Astrocyte (in vitro differentiated cells and primary cell): Measurements from ENCODE around the gene UBE2E2. TPM values are rescaled to one million over a fixed set of nuclear protein-coding genes. Genes with fewer than 3 reads are reported as not detected.

Experiments
- DNase-seq: peaks from one replicate; pipeline ENCODE4 v3.0.0-alpha.2; 2010; ENCODE audit warnings: low read depth
- FAIRE-seq: peaks from 2 replicates; lab custom pipeline; 2011; peaks lifted over from hg19 to GRCh38; lab: Jason Lieb, UNC
- H2AFZ ChIP-seq: 2 replicates; pipeline ENCODE4 v1.6.0; 2012; ENCODE audit warnings: low read depth, low read length, inconsistent platforms
- H3K27ac ChIP-seq: 2 replicates; pipeline ENCODE4 v1.5.1; 2011; ENCODE audit warnings: low read depth, low read length, inconsistent platforms
- H3K27me3 ChIP-seq: 2 replicates; pipeline ENCODE4 v1.6.0; 2011; ENCODE audit warnings: low read length, inconsistent platforms; ENCODE audit not compliant: insufficient read depth
- H3K36me3 ChIP-seq: 2 replicates; pipeline ENCODE4 v1.5.1; 2011; ENCODE audit warnings: low read length, inconsistent platforms; ENCODE audit not compliant: insufficient read depth
- H3K4me1 ChIP-seq: 2 replicates; pipeline ENCODE4 v1.5.1; 2011; ENCODE audit warnings: low read length, inconsistent platforms; ENCODE audit not compliant: insufficient read depth
- H3K4me2 ChIP-seq: 2 replicates; pipeline ENCODE4 v1.6.0; 2012; ENCODE audit warnings: low read length, inconsistent platforms
- H3K4me3 ChIP-seq: 2 replicates; pipeline ENCODE4 v1.5.1; 2011; ENCODE audit warnings: low read depth, mild to moderate bottlenecking, low read length, inconsistent platforms; ENCODE audit not compliant: insufficient read depth
- H3K79me2 ChIP-seq: 2 replicates; pipeline ENCODE4 v1.6.0; 2012; ENCODE audit warnings: mild to moderate bottlenecking, low read length, inconsistent platforms; ENCODE audit not compliant: insufficient read depth
- H3K9ac ChIP-seq: 2 replicates; pipeline ENCODE4 v1.6.0; 2012; ENCODE audit warnings: mild to moderate bottlenecking, low read length, inconsistent platforms
- H3K9me3 ChIP-seq: 2 replicates; pipeline ENCODE4 v1.5.1; 2012; ENCODE audit warnings: low read depth, mild to moderate bottlenecking, low read length, inconsistent platforms; ENCODE audit not compliant: insufficient read depth
- H4K20me1 ChIP-seq: 2 replicates; pipeline ENCODE4 v1.6.0; 2012; ENCODE audit warnings: low read length, inconsistent platforms; ENCODE audit not compliant: insufficient read depth
- H3K27ac Mint-ChIP-seq: one replicate; pipeline ENCODE4 v1.8.0; 2021; ENCODE audit warnings: mild to moderate bottlenecking, mixed read lengths; ENCODE audit not compliant: unreplicated experiment
- H3K27me3 Mint-ChIP-seq: one replicate; pipeline ENCODE4 v1.8.0; 2021; ENCODE audit warnings: low read depth, mixed read lengths; ENCODE audit not compliant: unreplicated experiment
- H3K36me3 Mint-ChIP-seq: one replicate; pipeline ENCODE4 v1.8.0; 2021; ENCODE audit warnings: low read depth, mixed read lengths; ENCODE audit not compliant: unreplicated experiment
- H3K4me1 Mint-ChIP-seq: one replicate; pipeline ENCODE4 v1.8.0; 2021; ENCODE audit warnings: low read depth, mixed read lengths; ENCODE audit not compliant: unreplicated experiment
- H3K4me3 Mint-ChIP-seq: one replicate; pipeline ENCODE4 v1.8.0; 2021; ENCODE audit warnings: mild to moderate bottlenecking, moderate library complexity, mixed read lengths; ENCODE audit not compliant: unreplicated experiment
- H3K9me3 Mint-ChIP-seq: one replicate; pipeline ENCODE4 v1.8.0; 2021; ENCODE audit warnings: mild to moderate bottlenecking, mixed read lengths; ENCODE audit not compliant: unreplicated experiment
- EZH2 ChIP-seq: IDR thresholded peaks from 2 replicates; pipeline ENCODE4 v1.6.1; 2012; ENCODE audit warnings: mild to moderate bottlenecking, low read length, inconsistent platforms; ENCODE audit not compliant: insufficient read depth
- total RNA-seq: library from RNA; stranded (reverse); gene quantifications from 2 replicates; pipeline ENCODE4 v1.2.1, GENCODE V29; 2021
- TF ChIP-seq, protein P1 (sequence below): IDR thresholded peaks from 2 replicates; pipeline ENCODE4 v1.5.1; 2011; ENCODE audit warnings: low read depth, mild to moderate bottlenecking, inconsistent platforms, low read length, moderate library complexity; ENCODE audit not compliant: insufficient read depth

The UBE2E2 gene
- total RNA-seq, 1 donor from 2014 or later, result 89.8 TPM

- H3K4me3 Mint-ChIP-seq, result no peak overlapping the region
- no peak for TF ChIP-seq EZH2
- TF ChIP-seq, protein P1, sequence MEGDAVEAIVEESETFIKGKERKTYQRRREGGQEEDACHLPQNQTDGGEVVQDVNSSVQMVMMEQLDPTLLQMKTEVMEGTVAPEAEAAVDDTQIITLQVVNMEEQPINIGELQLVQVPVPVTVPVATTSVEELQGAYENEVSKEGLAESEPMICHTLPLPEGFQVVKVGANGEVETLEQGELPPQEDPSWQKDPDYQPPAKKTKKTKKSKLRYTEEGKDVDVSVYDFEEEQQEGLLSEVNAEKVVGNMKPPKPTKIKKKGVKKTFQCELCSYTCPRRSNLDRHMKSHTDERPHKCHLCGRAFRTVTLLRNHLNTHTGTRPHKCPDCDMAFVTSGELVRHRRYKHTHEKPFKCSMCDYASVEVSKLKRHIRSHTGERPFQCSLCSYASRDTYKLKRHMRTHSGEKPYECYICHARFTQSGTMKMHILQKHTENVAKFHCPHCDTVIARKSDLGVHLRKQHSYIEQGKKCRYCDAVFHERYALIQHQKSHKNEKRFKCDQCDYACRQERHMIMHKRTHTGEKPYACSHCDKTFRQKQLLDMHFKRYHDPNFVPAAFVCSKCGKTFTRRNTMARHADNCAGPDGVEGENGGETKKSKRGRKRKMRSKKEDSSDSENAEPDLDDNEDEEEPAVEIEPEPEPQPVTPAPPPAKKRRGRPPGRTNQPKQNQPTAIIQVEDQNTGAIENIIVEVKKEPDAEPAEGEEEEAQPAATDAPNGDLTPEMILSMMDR, result no peak
- Histone ChIP-seq H4K20me1 (no peaks in the 10 kb centered on the region), H3K9me3 (no peaks in the 10 kb centered on the region), H3K4me2 (no peak overlapping the region), H3K4me3 (no peak overlapping the region), H3K27ac (no peak overlapping the region), H2AFZ (no peak overlapping the region), H3K4me1 (no peaks in the 10 kb centered on the region), H3K36me3 (no peaks in the 10 kb centered on the region), H3K27me3 (no peaks in the 10 kb centered on the region), H3K79me2 (no peaks in the 10 kb centered on the region), H3K9ac (no peak overlapping the region)
- no peaks in the 10 kb centered on the region for H3K27me3 Mint-ChIP-seq
- no peaks in the 10 kb centered on the region for H3K9me3 Mint-ChIP-seq
- H3K27ac Mint-ChIP-seq, result no peak overlapping the region
- no peak for DNase-seq
- H3K4me1 Mint-ChIP-seq, result peaks cover 5% of the 10 kb centered on the region
- FAIRE-seq, result no peak
- H3K36me3 Mint-ChIP-seq, result peaks cover 5% of the 10 kb centered on the region
Observed at GRCh38 chr3:23589602-23590001, 386.5 kb downstream of the UBE2E2 start.

DNA sequence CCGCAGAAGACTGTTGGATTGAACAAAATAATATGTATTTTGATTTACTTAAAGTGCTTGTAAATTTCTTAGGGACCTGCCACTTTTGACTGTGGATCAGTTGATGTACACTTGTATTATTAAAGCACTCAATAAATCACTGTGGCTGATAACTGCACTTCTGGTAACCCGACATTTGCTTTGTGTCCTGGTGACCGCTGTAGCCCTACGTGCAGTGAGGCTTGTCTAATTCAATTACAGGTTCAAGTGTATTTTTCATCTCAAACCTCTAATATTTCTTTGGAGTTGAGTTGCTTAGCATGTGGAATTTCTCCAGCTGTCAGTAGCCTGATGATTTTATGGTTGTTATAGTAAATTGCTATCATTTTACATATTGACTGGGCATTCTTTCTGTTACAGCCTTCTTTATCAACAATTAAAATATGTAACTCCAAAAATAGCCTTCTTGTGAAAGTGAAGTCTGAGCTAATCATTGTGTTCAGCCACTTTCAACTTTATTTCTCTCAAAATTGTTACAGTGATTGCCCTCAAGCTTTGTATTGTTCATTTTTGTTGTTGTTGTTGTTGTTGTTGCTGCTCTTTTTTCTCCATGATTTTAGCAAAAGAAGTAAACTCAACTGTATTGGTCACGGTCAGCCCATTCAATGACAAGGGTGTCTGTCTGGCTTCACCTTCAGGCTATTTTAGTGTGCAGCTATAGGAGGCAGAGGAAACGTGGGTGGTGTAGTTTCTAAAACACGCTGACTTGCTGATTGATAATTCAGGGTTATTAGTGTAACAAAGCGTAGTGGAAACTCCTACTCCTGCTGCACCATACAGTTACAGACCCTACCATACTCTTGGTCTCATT, 387.5 kb downstream of the UBE2E2 start:
- Mint-ChIP-seq H3K27me3 (no peaks in the 10 kb centered on the region), H3K4me1 (peaks cover 5% of the 10 kb centered on the region), H3K4me3 (no peak overlapping the region), H3K36me3 (peaks cover 5% of the 10 kb centered on the region), H3K9me3 (no peaks in the 10 kb centered on the region), H3K27ac (no peak overlapping the region)
- Histone ChIP-seq H3K4me3 (no peak overlapping the region), H3K9me3 (no peaks in the 10 kb centered on the region), H3K27me3 (no peaks in the 10 kb centered on the region), H3K4me2 (no peak overlapping the region), H2AFZ (no peak overlapping the region), H3K79me2 (no peaks in the 10 kb centered on the region), H3K36me3 (no peaks in the 10 kb centered on the region), H4K20me1 (no peaks in the 10 kb centered on the region), H3K27ac (no peak overlapping the region), H3K4me1 (no peaks in the 10 kb centered on the region), H3K9ac (no peak overlapping the region)
- no peak for TF ChIP-seq EZH2
- TF ChIP-seq, protein P1, result no peak
- DNase-seq, result no peak
- no peak for FAIRE-seq

GRCh38 chr3:23591374-23591773, 388.2 kb downstream of the UBE2E2 start:
- no peaks in the 10 kb centered on the region for H3K4me1 ChIP-seq
- H3K4me3 Mint-ChIP-seq, result no peak overlapping the region

More at GRCh38 chr3:23591374-23591773, 388.2 kb downstream of the UBE2E2 start:
- H3K27me3 Mint-ChIP-seq, result no peaks in the 10 kb centered on the region
- H3K27ac Mint-ChIP-seq, result no peak overlapping the region
- H3K4me1 Mint-ChIP-seq, result peaks cover 5% of the 10 kb centered on the region
- no peaks in the 10 kb centered on the region for H3K9me3 Mint-ChIP-seq
- no peaks in the 10 kb centered on the region for H4K20me1 ChIP-seq
- TF ChIP-seq, protein P1, result no peak
- TF ChIP-seq EZH2, result no peak
- no peak overlapping the region for H3K4me3 ChIP-seq
- H3K27me3 ChIP-seq, result no peaks in the 10 kb centered on the region
- no peak for DNase-seq
- no peak overlapping the region for H3K9ac ChIP-seq
- H3K36me3 Mint-ChIP-seq, result peaks cover 10% of the 10 kb centered on the region
- H3K4me2 ChIP-seq, result no peak overlapping the region
- no peak overlapping the region for H2AFZ ChIP-seq
- no peaks in the 10 kb centered on the region for H3K79me2 ChIP-seq
- H3K27ac ChIP-seq, result no peak overlapping the region
- H3K36me3 ChIP-seq, result no peaks in the 10 kb centered on the region
- peaks cover 2% of the 10 kb centered on the region for H3K9me3 ChIP-seq
- FAIRE-seq, result no peak
